K562 (cell line): Measurements from ENCODE around the gene EFEMP2. TPM values are rescaled to one million over a fixed set of nuclear protein-coding genes. Genes with fewer than 3 reads are reported as not detected.

Experiments used
- ATAC-seq: fragments of 200-7000 bp; cut with Tn5 transposase; 3 replicates; pipeline ENCODE4 v1.9.1; 2020; ENCODE audit warnings: moderate library complexity
- BruUV-seq: library from RNA; stranded (reverse); fragments of 400-500 nt; replicated peaks from 2 replicates; lab custom pipeline; 2021; lab: Mats Ljungman, UMichigan
- CTCF ChIA-PET: fragments of 300-600 bp; formaldehyde crosslinking; extraction: SDS; loops from one replicate; lab custom pipeline; 2021; ENCODE audit warnings: low intra/inter-chr PET ratio; lab: Yijun Ruan, JAX
- POLR2A ChIA-PET: fragments of 300-600, 350-650 bp; sonication (Branson Sonifier 250); formaldehyde crosslinking; extraction: SDS; loops from one replicate; lab custom pipeline; 2021; ENCODE audit warnings: antibody characterized with exemption, inconsistent platforms; lab: Yijun Ruan, JAX
- DNase-seq, 4 experiments: peaks; one replicate each; pipeline versions ENCODE4 v3.0.0 to v3.0.0-alpha.2; 2011 to 2018; ENCODE audit warnings: low spot score in 3 of 4, mixed read lengths in 3 of 4; ENCODE audit errors: extremely low read depth in 1 of 4
- FAIRE-seq: peaks from 2 replicates; lab custom pipeline; 2011; peaks lifted over from hg19 to GRCh38; lab: Jason Lieb, UNC
- H2AFZ ChIP-seq: 2 replicates; pipeline ENCODE4 v1.6.0; 2011; ENCODE audit warnings: low read depth, low read length, control low read depth, inconsistent platforms
- H3K27ac ChIP-seq: fragments of 200-600 bp; 3 replicates; pipeline ENCODE4 v1.8.0; 2011; ENCODE audit warnings: low read depth, mild to moderate bottlenecking, control low read depth, inconsistent platforms, low read length, moderate library complexity, mixed read lengths; ENCODE audit errors: extremely low read depth
- H3K27me3 ChIP-seq, 2 experiments: fragments of 300-600 bp in 1 of 2; 2 replicates in 1 of 2; 3 replicates in 1 of 2; pipeline versions ENCODE4 v1.6.0 to v1.8.0; 2011; ENCODE audit warnings: inconsistent platforms in 2 of 2, low read length in 2 of 2, mild to moderate bottlenecking in 1 of 2, mixed read lengths in 1 of 2, moderate library complexity in 1 of 2; ENCODE audit not compliant: control insufficient read depth in 2 of 2, insufficient read depth in 2 of 2
- H3K36me3 ChIP-seq: fragments of 300-600 bp; 3 replicates; pipeline ENCODE4 v1.8.0; 2011; ENCODE audit warnings: mild to moderate bottlenecking, low read length, inconsistent platforms; ENCODE audit not compliant: control insufficient read depth, insufficient read depth
- H3K4me1 ChIP-seq, 2 experiments: fragments of 200-600 bp in 1 of 2; replicated peaks in 1 of 2; 2 replicates in 1 of 2; 3 replicates in 1 of 2; pipeline versions ENCODE4 v1.5.1 to v1.8.0; 2011; ENCODE audit warnings: inconsistent platforms in 2 of 2, low read length in 2 of 2, mild to moderate bottlenecking in 1 of 2, mixed read lengths in 1 of 2, moderate library complexity in 1 of 2; ENCODE audit not compliant: control insufficient read depth in 2 of 2, insufficient read depth in 2 of 2
- H3K4me2 ChIP-seq: 2 replicates; pipeline ENCODE4 v1.6.1; 2011; ENCODE audit warnings: low read length, control low read depth, inconsistent platforms, mixed read lengths; ENCODE audit not compliant: insufficient read depth
- H3K4me3 ChIP-seq: fragments of 200-600 bp; sonication (generic), shearing (Covaris generic); 2 replicates; pipeline ENCODE4 v1.5.1; 2016; ENCODE audit warnings: control low read depth, inconsistent platforms
- H3K79me2 ChIP-seq: fragments of 200-600 bp; 3 replicates; pipeline ENCODE4 v1.8.0; 2011; ENCODE audit warnings: low read length, inconsistent platforms; ENCODE audit not compliant: control insufficient read depth, insufficient read depth
- H3K9ac ChIP-seq, 2 experiments: 2 replicates each; pipeline versions ENCODE4 v1.6.0 to v1.6.1; 2011; ENCODE audit warnings: low read depth in 2 of 2, low read length in 2 of 2, control low read depth in 1 of 2, inconsistent platforms in 1 of 2, mild to moderate bottlenecking in 1 of 2, mixed read lengths in 1 of 2; ENCODE audit not compliant: insufficient read depth in 1 of 2
- H3K9me1 ChIP-seq: one replicate; pipeline ENCODE4 v1.6.0; 2011; ENCODE audit warnings: inconsistent platforms, mild to moderate bottlenecking, low read length, moderate library complexity; ENCODE audit not compliant: control insufficient read depth, insufficient read depth
- H3K9me3 ChIP-seq: replicated peaks from 2 replicates; pipeline ENCODE4 v1.5.1; 2011; ENCODE audit warnings: low read depth, low read length, inconsistent platforms; ENCODE audit not compliant: control insufficient read depth, insufficient read depth
- H4K20me1 ChIP-seq: replicated peaks from 2 replicates; pipeline ENCODE4 v1.6.1; 2011; ENCODE audit warnings: low read length, inconsistent platforms, mixed read lengths; ENCODE audit not compliant: control insufficient read depth, insufficient read depth
- ARID3A ChIP-seq: IDR thresholded peaks from 2 replicates; pipeline ENCODE4 v1.6.1; 2012; ENCODE audit warnings: low read depth, low read length, improper control_type of control experiment, borderline replicate concordance
- BHLHE40 ChIP-seq: IDR thresholded peaks from 2 replicates; pipeline ENCODE4 v1.6.1; 2011; ENCODE audit warnings: low read length, improper control_type of control experiment
- CEBPG ChIP-seq, 3 experiments: fragments of 200-800 bp in 1 of 3; sonication (Bioruptor generic) in 1 of 3; sonication (generic) in 1 of 3; formaldehyde crosslinking in 1 of 3; IDR thresholded peaks in 2 of 3; conservative IDR thresholded peaks in 1 of 3; 2 replicates each; pipeline versions ENCODE4 v1.6.1 to v1.8.0; 2016 to 2022; ENCODE audit warnings: missing compliant biosample characterization in 2 of 3, missing genetic modification characterization in 2 of 3, mild to moderate bottlenecking in 1 of 3, missing genetic modification reagents in 1 of 3
- CREB5 ChIP-seq: fragments of 250-450 bp; sonication (Bioruptor Pico); IDR thresholded peaks from 2 replicates; pipeline ENCODE4 v1.5.0; 2020; ENCODE audit warnings: mild to moderate bottlenecking
- EZH2 ChIP-seq: IDR thresholded peaks from 2 replicates; pipeline ENCODE4 v1.6.1; 2012; ENCODE audit warnings: low read depth, mild to moderate bottlenecking, inconsistent platforms, low read length, borderline replicate concordance
- FIP1L1 ChIP-seq: fragments of 200-400 bp; formaldehyde crosslinking; IDR thresholded peaks from 2 replicates; pipeline ENCODE4 v1.6.1; 2018; ENCODE audit warnings: mild to moderate bottlenecking, low read depth, low read length; ENCODE audit not compliant: poor library complexity, severe bottlenecking
- FOXK1 ChIP-seq: sonication (generic); formaldehyde crosslinking; IDR thresholded peaks from 2 replicates; pipeline ENCODE4 v1.8.0; 2022; ENCODE audit warnings: missing genetic modification reagents, mild to moderate bottlenecking, borderline replicate concordance
- JUND ChIP-seq, 2 experiments: IDR thresholded peaks; 2 replicates in 1 of 2; 3 replicates in 1 of 2; pipeline ENCODE4 v1.6.1; 2011; ENCODE audit warnings: borderline replicate concordance in 2 of 2, low read depth in 2 of 2, low read length in 2 of 2, improper control_type of control experiment in 1 of 2, missing biosample characterization in 1 of 2, missing genetic modification characterization in 1 of 2, missing genetic modification reagents in 1 of 2
- KDM1A ChIP-seq, 2 experiments: fragments of 450-650 bp; IDR thresholded peaks; 2 replicates each; pipeline ENCODE4 v1.6.1; 2016; ENCODE audit warnings: mild to moderate bottlenecking in 2 of 2
- MYNN ChIP-seq, 2 experiments: sonication (generic); formaldehyde crosslinking in 1 of 2; IDR thresholded peaks; 2 replicates each; pipeline versions ENCODE4 v1.5.0 to v1.6.1; 2016 to 2020; ENCODE audit warnings: antibody characterized with exemption in 1 of 2, missing genetic modification reagents in 1 of 2
- PTBP1 ChIP-seq: fragments of 200-400 bp; formaldehyde crosslinking; IDR thresholded peaks from 2 replicates; pipeline ENCODE4 v1.6.1; 2017; ENCODE audit warnings: low read depth, low read length
- PYGO2 ChIP-seq: fragments of 450-650 bp; IDR thresholded peaks from 2 replicates; pipeline ENCODE4 v1.6.1; 2016; ENCODE audit warnings: mild to moderate bottlenecking, missing genetic modification characterization, moderate library complexity, missing compliant biosample characterization
- TCF15 ChIP-seq: fragments of 250-450 bp; sonication (Bioruptor Pico); IDR thresholded peaks from 2 replicates; pipeline ENCODE4 v1.8.0; 2022; ENCODE audit warnings: moderate library complexity, mild to moderate bottlenecking, inconsistent platforms
- TCF7L2 ChIP-seq: fragments of 150-350 bp; IDR thresholded peaks from 2 replicates; pipeline ENCODE4 v1.6.1; 2016; ENCODE audit warnings: low read depth, mild to moderate bottlenecking, low read length, moderate library complexity
- ZBED1 ChIP-seq: IDR thresholded peaks from 2 replicates; pipeline ENCODE4 v1.6.1; 2014
- ZNF436 ChIP-seq: fragments of 250-450, 450-650 bp; sonication (Bioruptor Pico); formaldehyde crosslinking; IDR thresholded peaks from 2 replicates; pipeline ENCODE4 v1.7.0; 2020; ENCODE audit warnings: mild to moderate bottlenecking
- ZNF589 ChIP-seq: fragments of 200-800 bp; sonication (Bioruptor generic); IDR thresholded peaks from 2 replicates; pipeline ENCODE4 v1.6.1; 2016; ENCODE audit warnings: low read depth, missing genetic modification characterization, missing compliant biosample characterization
- WGBS: fragments of 100-300 bp; shearing (Covaris generic); methylation state at CpG from one replicate; pipeline ENCODE4 v1.1.6; 2016; ENCODE audit warnings: low coverage, mixed read lengths; ENCODE audit not compliant: insufficient coverage; ENCODE audit errors: missing lambda C conversion rate; 5-methylcytosine and 5-hydroxymethylcytosine counted together
- in situ Hi-C: fragments of 300-500 bp; cut with MboI; formaldehyde crosslinking; loops from 4 replicates; pipeline ENCODE4 v1.15.0; 2018; ENCODE audit warnings: inconsistent platforms, mixed read lengths
- intact Hi-C: fragments of 100-400 bp; cut with micrococcal nuclease; formaldehyde crosslinking; loops from 2 replicates; pipeline ENCODE4 v1.14.2; 2022
- polyA plus RNA-seq, 8 experiments: library from polyadenylated mRNA; depleted of rRNA in 4 of 8; stranded (reverse) in 5 of 8; unstranded in 3 of 8; fragments of >200 nt; fragmentation: Nextera tagmentation in 2 of 8; fragmentation: Illumina TruSeq in 1 of 8; extraction: Ambion mirVana in 2 of 8; extraction: Trizol in 1 of 8; gene quantifications; 2 replicates each; pipeline versions ENCODE4 v1.2.1 to v1.2.3, GENCODE V29; 2011 to 2014; ENCODE audit warnings: inconsistent platforms in 1 of 8, missing spikeins in 1 of 8
- total RNA-seq, 7 experiments: library from RNA; depleted of rRNA in 6 of 7; stranded (reverse); fragments of >200 nt in 6 of 7; fragmentation: Illumina TruSeq in 2 of 7; extraction: Trizol in 2 of 7; gene quantifications; 2 replicates each; pipeline versions ENCODE4 v1.2.1 to v1.2.3, GENCODE V29; 2011 to 2021; ENCODE audit warnings: low replicate concordance in 1 of 7

EFEMP2 gene
- total and polyA plus RNA-seq, 9 of the 15 experiments (the other 6 are each of a cell fraction or from before 2014, with no cell fraction given): 0.07 to 2.9 (median 0.69) TPM; not detected in 1

GRCh38 chr11:65906602-65907001 lies 34.0 kb upstream of the EFEMP2 start (continued):
- TF ChIP-seq JUND (IDR thresholded peaks at IDR 0.05; ENCODE audit: borderline replicate concordance, low read depth, low read length) (peak; percentile 91), JUND (tag; IDR thresholded peaks at IDR 0.05; ENCODE audit: borderline replicate concordance, low read depth, low read length) (peak; percentile 86; the same call in 2 of the 3 replicates), CEBPG (CRISPR knock-in tag; IDR thresholded peaks at IDR 0.05) (no peak), CEBPG (tag; conservative IDR thresholded peaks at IDR 0.05 in 1 of 2, IDR thresholded peaks at IDR 0.05 in 1 of 2) (no peak)

GRCh38 chr11:65903715-65904114 lies 31.1 kb upstream of the EFEMP2 start:
- no peak for DNase-seq
- intact Hi-C loops (loop anchor here (5.0 kb wide), 1 partner anchor 46 kb away; the partner anchor contains the start of gene CFL1), in situ Hi-C loops (no loop called here)
- peak overlapping the region; percentile 42 to 61; a peak in 2 of 4 replicates for H3K9ac ChIP-seq
- peak overlapping the region; percentile 64; the same call in 1 of the 2 replicates for H3K4me2 ChIP-seq
- ChIA-PET POLR2A (interaction anchor here (0.7 to 8.0 kb wide), 3 partner anchors 11 to 34 kb away, joined by 3 to 136 read pairs (median 3); partner anchors contain the start of genes CCDC85B and FIBP), CTCF (no interaction called here)
- WGBS: 71% methylated on average over 8 of the region's 8 CpGs
- H2AFZ ChIP-seq: no peak overlapping the region
- H3K27me3 ChIP-seq: no peaks in the 10 kb centered on the region
- FAIRE-seq: no peak
- no peaks in the 10 kb centered on the region for H3K9me1 ChIP-seq
- no TSS peak for BruUV-seq
- peaks cover 40 to 59% of the 10 kb centered on the region in 2 experiments for H3K4me1 ChIP-seq
- no peaks in the 10 kb centered on the region for H3K9me3 ChIP-seq
- H3K79me2 ChIP-seq: peaks cover 15% of the 10 kb centered on the region
- peaks cover 4% of the 10 kb centered on the region; the same call in 1 of the 2 replicates for H4K20me1 ChIP-seq
- H3K36me3 ChIP-seq: peaks cover 7% of the 10 kb centered on the region; the same call in 1 of the 3 replicates
- no peak overlapping the region for H3K4me3 ChIP-seq
- no peak for ATAC-seq
- peak overlapping the region; percentile 76; the same call in 2 of the 3 replicates for H3K27ac ChIP-seq
- TF ChIP-seq CREB5: no peak
- no peak for TF ChIP-seq ZNF436
- no peak for TF ChIP-seq ARID3A
- TF ChIP-seq MYNN (IDR thresholded peaks at IDR 0.05): no peak
- TF ChIP-seq MYNN (CRISPR knock-in tag; IDR thresholded peaks at IDR 0.05): no peak
- TF ChIP-seq FOXK1 (CRISPR knock-in tag): no peak
- TF ChIP-seq PTBP1: no peak
- no peak for TF ChIP-seq ZBED1
- no peak for TF ChIP-seq ZNF589 (CRISPR knock-in tag)
- TF ChIP-seq PYGO2 (tag): no peak
- no peak for TF ChIP-seq FIP1L1
- no peak for TF ChIP-seq BHLHE40
- no peak for TF ChIP-seq KDM1A (IDR thresholded peaks at IDR 0.05)
- TF ChIP-seq TCF7L2: no peak
- no peak for TF ChIP-seq EZH2
- no peak for TF ChIP-seq TCF15
